Transverse colon (tissue), 4 donors: ENCODE data around the gene NOVA1. TPM values are rescaled to one million over a fixed set of nuclear protein-coding genes. Genes with fewer than 3 reads are reported as not detected.

Source experiments
- DNase-seq: peaks from one replicate; pipeline ENCODE4 v3.0.0-alpha.2; 2019
- H3K27ac ChIP-seq, 4 donors: fragments of 200-600 bp; sonication (generic); 2 replicates each; pipeline ENCODE4 v1.5.1; 2016 to 2018; ENCODE audit warnings: inconsistent platforms in 4 of 4
- H3K27me3 ChIP-seq: fragments of 200-600 bp; sonication (generic); 2 replicates; pipeline ENCODE4 v1.5.1; 2017; ENCODE audit warnings: inconsistent platforms
- H3K36me3 ChIP-seq, 4 donors: fragments of 200-600 bp; sonication (generic); 2 replicates each; pipeline ENCODE4 v1.5.1; 2017 to 2019; ENCODE audit warnings: inconsistent platforms in 4 of 4
- H3K4me1 ChIP-seq, 4 donors: fragments of 200-600 bp; sonication (generic); 2 replicates each; pipeline ENCODE4 v1.5.1; 2017 to 2020; ENCODE audit warnings: inconsistent platforms in 4 of 4
- H3K4me3 ChIP-seq, 4 donors: fragments of 200-600 bp; sonication (generic); 1 replicate in 1 of 4; 2 replicates in 3 of 4; pipeline versions ENCODE4 v1.5.1 to v1.6.1; 2017 to 2019; ENCODE audit warnings: inconsistent platforms in 4 of 4
- H3K9me3 ChIP-seq, 2 donors: fragments of 200-600 bp; sonication (generic); 2 replicates each; pipeline ENCODE4 v1.5.1; 2017 to 2019; ENCODE audit warnings: inconsistent platforms in 2 of 2
- CTCF ChIP-seq, 5 experiments: fragments of 200-600 bp in 3 of 5; fragments of 450-650 bp in 2 of 5; sonication (generic) in 3 of 5; IDR thresholded peaks; 1 replicate in 2 of 5; 2 replicates in 3 of 5; pipeline ENCODE4 v1.5.1; 2016 to 2017; ENCODE audit warnings: antibody characterized with exemption in 5 of 5, inconsistent platforms in 3 of 5, mild to moderate bottlenecking in 2 of 5, moderate library complexity in 1 of 5
- EP300 ChIP-seq: sonication (generic); formaldehyde crosslinking; IDR thresholded peaks from one replicate; pipeline ENCODE4 v1.6.1; 2017; ENCODE audit warnings: antibody characterized with exemption, low read depth
- POLR2A ChIP-seq: fragments of 450-650 bp; IDR thresholded peaks from one replicate; pipeline ENCODE4 v1.6.1; 2016; ENCODE audit warnings: antibody characterized with exemption, mild to moderate bottlenecking, moderate library complexity
- POLR2AphosphoS5 ChIP-seq, 3 donors: sonication (generic); formaldehyde crosslinking; IDR thresholded peaks; one replicate each; pipeline ENCODE4 v1.6.1; 2016; ENCODE audit warnings: antibody characterized with exemption in 3 of 3
- WGBS, 2 donors: methylation state at CpG; one replicate each; pipeline ENCODE4 v1.1.5; 2018; ENCODE audit warnings: low coverage in 1 of 2; 5-methylcytosine and 5-hydroxymethylcytosine counted together
- in situ Hi-C, 4 donors: fragments of 200-750 bp; cut with MboI; loops; one replicate each; pipeline versions ENCODE4 v1.15.0 to v1.15.1; 2017; ENCODE audit warnings: low sequenced_read_pairs in 3 of 4, low pct_ligation_motif_present in 1 of 4, low pct_unique_long_range_greater_than_20kb in 1 of 4
- intact Hi-C: fragments of 100-400 bp; cut with DNase I; formaldehyde crosslinking; loops from one replicate; pipeline ENCODE4 v1.15.1; 2023; ENCODE audit warnings: low total_unique reads
- total RNA-seq, 4 donors: library from RNA; depleted of rRNA; stranded (reverse); fragments of >200 nt; gene quantifications; one replicate each; pipeline ENCODE4 v1.1.0, GENCODE V29; 2016

Gene NOVA1
- total RNA-seq, 4 donors from 2014 or later, result 3.1 to 20.2 (median 6.2) TPM

GRCh38 chr14:26548406-26548805 lies 49.4 kb downstream of the NOVA1 start:
- DNase-seq, result no peak
- no peak overlapping the region for H3K27ac ChIP-seq

DNA sequence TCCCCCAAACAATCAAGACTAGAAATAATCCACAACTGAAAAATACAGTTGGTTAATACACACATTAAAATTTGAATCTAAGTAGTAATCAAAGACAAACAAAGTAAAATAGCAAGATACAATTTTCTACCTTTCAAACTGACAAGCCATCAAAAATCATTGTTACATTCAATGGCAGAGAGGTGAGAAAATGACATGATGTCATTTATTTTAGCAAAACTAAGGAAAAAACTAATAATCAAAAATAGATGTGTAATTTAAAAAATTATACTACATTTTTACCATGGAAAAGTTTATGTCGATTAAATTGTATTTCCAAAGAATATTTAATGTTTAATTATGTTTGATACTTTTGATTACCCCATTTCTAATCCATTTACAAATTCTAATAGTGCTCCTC lies 59.7 kb downstream of the NOVA1 start:
- TF ChIP-seq CTCF (IDR thresholded peaks at IDR 0.05) (no peak), POLR2AphosphoS5 (IDR thresholded peaks at IDR 0.05) (no peak), POLR2A (no peak), EP300 (no peak)
- Histone ChIP-seq H3K27ac (no peak overlapping the region), H3K36me3 (no peaks in the 10 kb centered on the region), H3K9me3 (no peaks in the 10 kb centered on the region), H3K27me3 (no peaks in the 10 kb centered on the region), H3K4me1 (no peaks in the 10 kb centered on the region), H3K4me3 (no peak overlapping the region)
- intact Hi-C loops (no loop called here), in situ Hi-C loops (no loop called here)
- DNase-seq, result no peak
- 73 to 85% methylated on average over 1 of the region's 1 CpG for WGBS, 2 donors

More at GRCh38 chr14:26548406-26548805, 49.4 kb downstream of the NOVA1 start:
- no peak overlapping the region for H3K4me3 ChIP-seq
- intact Hi-C loops (no loop called here), in situ Hi-C loops (no loop called here)
- H3K36me3 ChIP-seq, result no peaks in the 10 kb centered on the region
- H3K4me1 ChIP-seq, result no peaks in the 10 kb centered on the region
- H3K9me3 ChIP-seq, result no peaks in the 10 kb centered on the region
- H3K27me3 ChIP-seq, result no peaks in the 10 kb centered on the region
- TF ChIP-seq CTCF (IDR thresholded peaks at IDR 0.05) (no peak), EP300 (no peak), POLR2AphosphoS5 (IDR thresholded peaks at IDR 0.05) (no peak), POLR2A (no peak)

DNA sequence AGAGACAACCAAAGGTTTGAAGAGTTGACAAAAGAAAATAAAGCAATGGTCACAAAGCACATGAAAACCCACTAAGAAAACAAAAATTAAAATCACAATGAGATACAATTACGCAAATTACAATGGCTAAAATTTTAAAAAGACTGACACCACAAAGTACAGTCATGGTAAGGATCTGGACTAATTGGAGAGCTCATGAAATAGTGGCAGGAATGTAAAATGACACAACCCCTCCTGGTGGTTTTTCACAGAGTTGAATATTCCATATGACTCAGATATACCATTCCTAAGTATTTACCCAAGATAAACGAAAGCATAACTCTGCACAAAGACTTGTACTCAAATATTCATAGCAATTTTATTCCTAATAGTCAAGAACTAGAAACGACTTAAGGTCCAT lies 65.9 kb downstream of the NOVA1 start:
- no peaks in the 10 kb centered on the region for H3K4me1 ChIP-seq
- DNase-seq, result no peak
- no peak overlapping the region for H3K4me3 ChIP-seq
- in situ Hi-C loops, result no loop called here
- no peak for TF ChIP-seq POLR2A
- peak in 1 of 5 experiments; percentile 8 for TF ChIP-seq CTCF (IDR thresholded peaks at IDR 0.05)
- TF ChIP-seq EP300, result no peak
- TF ChIP-seq POLR2AphosphoS5 (IDR thresholded peaks at IDR 0.05), result no peak
- H3K36me3 ChIP-seq, result no peaks in the 10 kb centered on the region
- no peaks in the 10 kb centered on the region for H3K27me3 ChIP-seq
- intact Hi-C loops, result no loop called here
- H3K9me3 ChIP-seq, result no peaks in the 10 kb centered on the region
- H3K27ac ChIP-seq, result no peak overlapping the region
- WGBS, 2 donors, result 58 to 71% methylated on average over 3 of the region's 3 CpGs

DNA sequence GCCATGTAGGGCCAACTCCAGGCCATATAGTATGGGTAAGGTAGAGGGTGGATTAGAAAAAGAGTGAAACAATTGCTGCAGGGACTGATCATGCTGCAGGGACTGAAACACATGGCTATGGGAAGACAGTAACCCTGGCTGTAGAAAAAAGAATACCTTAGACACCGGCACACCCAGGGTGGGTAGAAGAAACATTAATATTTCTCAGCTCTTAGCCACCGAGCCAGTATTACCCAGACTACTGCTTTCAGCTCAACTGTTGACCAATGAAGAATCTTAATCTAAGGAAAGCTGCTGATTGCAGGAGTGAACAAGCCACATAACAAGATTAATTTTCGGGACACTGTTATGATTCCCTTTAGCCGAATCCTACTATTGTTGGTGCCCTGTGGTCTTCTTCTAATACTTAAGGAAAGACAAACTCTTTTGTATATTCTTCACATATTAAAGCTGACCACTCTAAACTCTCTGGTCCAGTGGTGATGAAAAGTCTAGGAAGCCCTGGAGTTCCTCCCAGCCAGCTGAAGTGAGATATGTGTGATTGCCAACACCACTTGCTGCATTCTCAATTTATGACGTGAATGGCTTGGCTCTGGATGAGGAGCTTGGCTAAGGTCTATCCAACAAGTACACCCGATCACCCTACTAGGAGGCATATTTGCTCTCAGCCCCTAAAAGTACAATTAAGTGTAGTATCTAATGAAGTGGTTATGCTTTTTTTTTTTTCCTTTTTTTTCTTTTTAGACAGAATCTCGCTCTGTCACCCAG lies 69.2 kb downstream of the NOVA1 start:
- Histone ChIP-seq H3K27me3 (no peaks in the 10 kb centered on the region), H3K27ac (peak overlapping the region in 3 of 4 donors; percentile 41 to 47 (median 45)), H3K4me3 (no peak overlapping the region), H3K36me3 (no peaks in the 10 kb centered on the region), H3K9me3 (no peaks in the 10 kb centered on the region), H3K4me1 (peaks cover 0 to 10% (median 3%) of the 10 kb centered on the region in 4 donors)
- in situ Hi-C loops, result no loop called here
- TF ChIP-seq POLR2A, result no peak
- TF ChIP-seq POLR2AphosphoS5 (IDR thresholded peaks at IDR 0.05), result peak in 2 of 3 donors; percentile 18 to 22
- WGBS, 2 donors, result 72 to 85% methylated on average over 7 of the region's 7 CpGs
- peak; percentile 22 for DNase-seq
- intact Hi-C loops, result no loop called here

GRCh38 chr14:26527095-26527494 lies 70.7 kb downstream of the NOVA1 start:
- TF ChIP-seq POLR2A (no peak), EP300 (no peak), CTCF (IDR thresholded peaks at IDR 0.05) (no peak)
- intact Hi-C loops, result no loop called here
- Histone ChIP-seq H3K4me3 (no peak overlapping the region), H3K27me3 (no peaks in the 10 kb centered on the region), H3K27ac (peak overlapping the region in 2 of 4 donors; percentile 10 to 45), H3K36me3 (no peaks in the 10 kb centered on the region), H3K4me1 (peaks cover 0 to 10% (median 3%) of the 10 kb centered on the region in 4 donors), H3K9me3 (no peaks in the 10 kb centered on the region)
- in situ Hi-C loops, result no loop called here
- WGBS, 2 donors, result 69 to 73% methylated on average over 2 to 3 of the region's 3 CpGs
- DNase-seq, result no peak
